Left kidney (tissue), 2 donors: ENCODE measurements around the gene GABBR2. TPM values are rescaled to one million over a fixed set of nuclear protein-coding genes. Genes with fewer than 3 reads are reported as not detected.

ENCODE experiments used
- DNase-seq: peaks from one replicate; pipeline ENCODE4 v3.0.0-alpha.2; 2013
- polyA plus RNA-seq: library from polyadenylated mRNA; unstranded; fragments of 120-200 nt; gene quantifications from one replicate; pipeline ENCODE4 v1.2.1, GENCODE V29; 2013; ENCODE audit not compliant: insufficient read length

The GABBR2 gene
- polyA plus RNA-seq, 1 donor = 6.3 TPM

DNA sequence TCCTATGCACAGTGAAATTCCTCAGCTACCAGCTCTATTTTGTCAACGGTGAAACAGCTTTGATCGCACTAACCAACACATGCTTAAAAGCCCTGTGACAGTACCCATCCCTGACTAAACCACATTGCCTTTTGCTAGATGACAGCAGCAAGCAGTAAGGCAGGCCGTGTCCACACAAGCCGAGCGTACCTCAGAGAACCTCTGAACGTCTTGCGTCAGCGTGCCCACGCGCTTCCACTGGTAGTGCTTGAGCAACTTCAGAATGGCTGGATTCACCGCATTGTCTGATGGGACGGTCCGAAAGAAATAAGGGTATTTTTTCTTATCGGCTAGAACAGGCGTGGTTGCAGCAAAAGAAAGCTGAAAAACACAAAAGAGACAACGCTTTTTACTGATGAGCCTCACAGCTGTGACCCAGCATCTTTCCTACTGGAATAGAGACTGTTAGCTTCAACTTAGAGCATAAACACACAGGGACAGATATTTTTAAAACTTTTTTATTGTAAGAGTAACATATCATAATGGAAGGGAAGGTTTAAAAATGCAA lies 167.0 kb downstream of the GABBR2 start:
- no peak for DNase-seq

DNA sequence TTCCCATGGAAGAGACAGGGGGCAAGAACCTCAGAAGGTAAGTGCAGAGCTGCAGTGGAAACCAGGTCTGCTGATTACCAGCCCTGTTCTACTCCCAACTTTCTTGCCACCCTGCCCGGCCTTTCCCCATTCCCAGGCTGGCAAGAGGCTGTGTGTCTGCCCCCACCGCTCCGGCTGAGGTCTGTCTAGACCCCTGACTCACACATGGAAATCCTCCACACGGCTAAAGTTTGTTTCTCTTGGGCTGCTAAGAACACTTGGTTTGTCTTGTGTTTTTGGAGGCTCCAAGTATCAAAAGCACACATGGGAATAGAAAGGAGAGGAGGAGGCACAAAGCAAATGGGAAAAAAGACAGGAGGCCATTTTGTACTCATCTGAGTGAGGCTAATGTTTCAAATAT lies 168.3 kb downstream of the GABBR2 start:
- no peak for DNase-seq

DNA sequence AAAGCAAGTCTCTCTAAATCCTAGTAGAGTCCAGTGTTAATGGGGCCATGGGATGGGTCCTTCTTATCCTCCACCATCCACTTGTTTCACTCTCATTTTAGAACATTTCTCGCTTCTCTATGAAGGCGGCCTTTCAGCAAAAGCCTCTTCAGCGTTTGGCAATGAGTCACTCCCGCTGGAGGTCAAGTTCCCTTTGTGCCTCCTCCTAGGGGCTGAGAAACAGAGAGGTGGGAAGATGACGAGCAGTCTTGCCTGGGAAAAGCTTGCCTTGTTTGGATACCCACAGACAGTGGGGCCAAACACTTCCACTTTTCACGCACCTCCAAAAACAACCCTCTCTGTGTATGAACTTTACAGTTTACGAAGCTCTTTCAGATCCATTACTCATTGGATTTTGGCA lies 168.8 kb downstream of the GABBR2 start:
- DNase-seq = no peak

DNA sequence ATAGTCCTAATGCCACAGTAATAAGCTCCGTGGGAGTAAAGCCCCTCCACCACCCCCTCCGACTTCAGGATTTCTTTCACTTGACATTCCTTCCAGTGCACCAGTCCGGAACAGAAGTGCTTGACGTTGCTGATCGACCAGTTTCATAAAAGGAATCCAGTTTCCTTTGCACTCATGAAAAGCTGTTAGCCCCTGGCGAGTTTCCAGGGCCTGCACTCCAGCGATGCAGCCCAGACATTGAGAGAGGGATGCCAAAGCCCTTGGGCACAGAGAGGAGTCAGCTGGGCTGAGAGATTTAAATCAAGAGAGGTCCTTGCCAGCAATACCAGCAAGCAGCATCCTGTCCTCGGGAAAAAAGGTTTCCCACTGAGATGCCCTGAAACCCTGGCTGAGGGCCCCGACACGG lies 170.1 kb downstream of the GABBR2 start:
- DNase-seq = peak; percentile 3

DNA sequence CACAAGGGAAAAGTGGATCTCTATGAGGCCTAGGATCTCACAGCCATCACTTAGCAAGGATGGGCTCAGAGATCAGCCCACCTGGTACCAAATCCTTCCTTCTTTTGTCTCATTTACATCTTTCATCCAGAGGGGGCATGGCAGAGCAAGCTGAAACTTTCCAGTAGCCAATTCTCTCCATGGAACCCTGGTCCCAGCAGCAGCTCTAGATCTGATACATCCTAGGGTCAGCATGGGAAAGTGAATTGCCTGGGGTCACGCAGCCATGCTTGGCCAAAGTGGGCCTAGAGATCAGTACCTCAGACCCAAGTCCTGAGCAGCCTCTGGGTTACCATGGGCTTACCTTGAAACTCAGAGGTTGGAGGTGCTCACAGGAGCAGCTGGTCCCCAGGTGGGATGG lies 170.5 kb downstream of the GABBR2 start:
- no peak for DNase-seq

DNA sequence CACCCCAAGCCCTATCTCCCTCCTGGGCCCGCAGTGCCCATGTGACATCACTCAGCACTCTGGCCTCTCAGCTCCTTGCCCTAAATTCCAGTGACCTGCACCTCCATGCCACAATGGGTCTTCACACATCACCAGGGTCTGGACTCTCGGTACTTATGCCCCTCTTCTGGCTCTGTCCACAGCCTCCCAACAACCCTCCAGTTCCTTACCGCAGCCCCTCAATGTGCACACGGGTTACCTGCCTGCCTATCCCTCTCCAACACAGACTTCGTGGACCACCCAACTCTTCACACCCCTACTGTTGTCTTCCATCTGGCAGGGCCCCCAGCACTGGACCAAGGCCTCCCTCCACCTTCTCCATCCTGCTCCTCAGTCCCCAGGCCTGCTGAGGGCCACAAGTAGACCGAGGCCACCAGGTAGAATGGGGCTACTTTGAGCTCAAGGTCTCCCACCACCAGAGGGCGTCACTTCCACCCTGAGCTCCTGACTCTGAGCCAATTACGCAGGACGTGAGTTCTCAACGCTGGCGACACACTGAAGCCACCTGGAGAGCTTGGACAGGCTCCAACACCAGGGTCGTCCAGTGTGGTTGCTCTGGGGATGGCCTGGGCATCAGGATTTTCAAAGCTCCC lies 172.1 kb downstream of the GABBR2 start:
- DNase-seq = no peak

DNA sequence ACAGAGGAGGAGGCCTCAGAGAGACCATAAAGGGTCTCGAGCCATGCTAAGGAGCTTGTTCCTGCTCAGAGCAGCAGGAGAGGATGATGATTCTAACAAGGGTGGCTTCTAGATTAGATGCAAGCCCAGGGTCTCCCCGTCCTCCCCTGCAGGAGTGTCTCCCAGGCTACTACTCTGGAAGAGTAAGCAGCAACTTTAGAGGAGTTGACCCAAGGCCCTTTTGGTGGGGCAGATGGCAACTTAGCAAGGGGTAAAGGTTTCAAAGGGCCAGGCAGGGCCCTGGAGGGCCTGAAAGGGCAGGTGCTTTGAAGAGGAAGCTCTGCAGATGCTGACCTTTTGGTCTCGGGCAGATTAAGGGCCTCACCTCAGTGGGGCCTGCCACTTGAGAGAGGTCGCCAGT lies 174.9 kb downstream of the GABBR2 start:
- DNase-seq = no peak

DNA sequence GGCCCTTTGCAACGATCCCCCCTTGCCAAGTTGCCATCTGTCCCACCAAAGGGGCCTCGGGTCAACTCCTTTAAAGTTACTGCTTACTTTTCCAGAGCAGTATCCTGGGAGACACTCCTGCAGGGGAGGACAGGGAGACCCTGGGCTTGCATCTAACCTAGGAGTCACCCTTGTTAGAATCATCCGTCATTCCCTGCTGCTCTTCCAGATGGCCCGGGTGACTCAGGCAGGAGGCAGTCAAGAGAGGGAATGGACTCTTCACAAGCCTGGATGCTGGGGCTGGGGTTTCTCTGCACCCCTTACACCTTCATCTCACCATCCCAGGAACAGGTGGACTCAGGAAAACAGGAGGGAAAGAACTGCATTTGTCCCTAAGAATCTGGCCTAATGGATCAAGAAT lies 175.6 kb downstream of the GABBR2 start:
- no peak for DNase-seq

DNA sequence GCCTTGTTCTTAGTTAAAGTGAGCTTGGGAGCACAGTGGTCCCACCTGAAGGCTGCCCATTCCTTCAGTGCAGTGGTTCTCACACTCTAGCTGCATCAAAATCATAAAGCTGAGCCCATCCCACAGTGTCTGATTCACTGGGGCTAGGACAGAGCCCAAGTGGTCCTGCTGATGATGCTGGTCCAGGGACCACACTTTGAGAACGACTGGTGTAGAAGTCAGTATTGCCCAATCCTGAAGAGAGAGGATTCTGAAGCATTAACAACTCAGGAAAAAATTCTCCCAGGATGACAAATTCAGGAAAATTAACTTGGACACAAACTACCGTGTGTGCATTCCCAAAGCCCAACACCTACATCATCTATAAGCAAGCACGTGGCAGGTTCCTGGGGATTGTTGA lies 176.2 kb downstream of the GABBR2 start:
- no peak for DNase-seq

DNA sequence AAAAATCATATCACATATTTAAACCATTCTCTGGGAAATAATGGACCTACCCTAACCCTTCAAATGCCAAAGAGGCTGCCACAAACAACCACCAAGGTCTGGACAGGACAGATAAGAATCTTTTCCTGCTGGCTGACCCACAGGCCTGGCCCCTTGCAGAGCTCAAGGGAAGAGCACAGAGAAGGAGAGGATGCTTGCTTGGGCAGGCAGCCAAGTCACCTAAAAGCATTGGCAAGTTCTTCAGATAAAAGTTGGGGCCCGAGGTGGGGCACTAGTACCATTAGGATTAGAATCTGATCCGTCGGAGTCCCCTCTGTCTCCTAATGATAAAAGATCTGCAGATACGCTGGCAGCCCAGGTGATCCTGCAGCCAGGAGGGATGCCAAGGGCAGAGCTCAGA lies 176.6 kb downstream of the GABBR2 start:
- no peak for DNase-seq

DNA sequence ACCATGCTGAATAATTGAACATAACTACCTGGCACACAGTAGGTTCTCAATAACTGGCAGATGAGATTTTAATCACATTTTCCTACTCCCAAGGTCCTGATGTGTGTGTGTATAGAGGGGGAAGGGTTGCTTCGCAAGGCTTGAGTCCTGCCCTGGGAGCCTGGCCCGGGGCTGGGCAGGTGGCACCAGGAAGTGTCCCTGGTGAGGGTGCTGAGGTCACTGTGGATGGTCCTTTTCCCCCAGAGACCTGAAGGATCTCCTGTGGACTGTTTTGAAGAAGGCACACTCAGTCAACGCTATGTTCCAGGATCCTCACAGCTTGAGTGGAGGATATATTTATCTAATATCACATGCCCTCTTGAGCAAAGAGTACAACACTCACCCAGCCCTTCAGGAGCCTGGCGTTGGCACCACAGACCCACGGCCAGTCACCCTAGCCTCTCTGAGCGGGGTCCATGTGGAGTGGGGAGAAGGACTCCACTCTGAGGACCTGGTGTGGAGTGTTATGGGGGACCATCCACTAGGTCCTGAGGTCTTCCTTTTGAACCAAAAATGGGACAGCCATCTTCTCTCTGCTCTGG lies 177.8 kb downstream of the GABBR2 start:
- DNase-seq = no peak

DNA sequence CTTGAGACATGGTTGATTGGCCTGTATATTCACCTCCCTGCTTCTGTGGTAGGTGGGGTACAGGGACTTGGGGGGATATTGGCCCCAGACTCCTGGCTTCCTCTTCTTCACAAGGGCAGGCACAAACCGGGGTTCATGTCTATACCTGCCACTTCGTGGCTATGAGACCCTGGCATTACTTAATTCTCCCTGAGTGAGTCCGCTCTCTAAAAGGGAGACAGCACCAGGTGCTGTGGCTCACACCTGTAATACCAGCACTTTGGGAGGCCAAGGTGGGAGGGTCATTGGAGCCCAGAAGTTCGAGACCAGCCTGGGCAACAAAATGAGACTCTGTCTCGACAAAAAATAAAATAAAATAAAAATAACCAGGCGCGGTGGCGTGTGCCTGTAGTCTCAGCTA lies 178.5 kb downstream of the GABBR2 start:
- no peak for DNase-seq

DNA sequence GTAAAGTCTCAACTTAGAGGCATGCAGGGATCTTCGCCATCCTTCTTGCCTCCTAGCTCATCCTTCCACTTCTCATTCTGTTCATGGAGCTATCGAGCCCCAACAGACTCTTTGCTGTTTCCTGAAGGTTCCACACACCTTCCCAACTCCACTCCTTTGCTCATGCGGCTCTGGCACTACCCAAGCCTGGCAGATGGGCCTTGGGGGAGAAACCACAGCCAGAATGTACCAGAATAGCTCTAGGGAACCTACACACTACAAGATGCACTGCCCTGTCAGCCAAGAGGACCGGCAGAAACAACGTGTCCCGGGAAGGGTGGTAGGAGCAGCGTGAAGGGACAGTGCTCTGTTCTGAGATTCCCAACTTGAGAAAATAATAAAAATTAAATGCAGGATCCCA lies 178.9 kb downstream of the GABBR2 start:
- no peak for DNase-seq

DNA sequence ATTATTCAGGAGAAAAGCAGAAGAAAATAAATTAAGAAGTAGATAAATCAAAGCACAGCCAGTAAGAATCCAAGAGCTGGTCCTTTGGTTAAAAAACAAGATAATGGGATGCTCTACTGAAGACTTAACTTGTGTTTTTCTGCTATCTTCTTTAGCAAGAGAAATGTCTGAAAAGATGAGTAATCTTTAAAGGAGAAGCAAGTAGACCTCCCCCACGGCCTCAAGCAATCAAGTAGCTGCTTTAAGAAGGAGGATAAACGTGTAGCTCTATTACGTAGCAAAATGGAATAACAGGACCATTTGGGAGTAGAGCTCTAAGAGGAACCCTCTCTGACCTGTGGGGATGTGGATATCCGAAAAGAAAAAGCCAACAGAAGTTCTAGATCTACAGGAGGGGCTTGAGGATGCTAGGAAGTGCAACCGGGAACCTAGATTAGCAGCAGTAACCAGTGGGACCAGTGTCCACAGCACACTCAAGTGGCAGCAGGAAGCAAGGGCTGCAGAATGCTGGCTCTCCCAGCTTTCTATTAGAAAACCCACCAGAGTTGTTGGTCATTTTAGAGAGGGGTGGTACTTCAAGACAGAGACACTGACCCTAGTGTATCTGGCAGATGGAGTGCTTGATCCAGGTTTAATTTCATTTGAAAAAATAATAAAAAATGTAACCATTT lies 185.4 kb downstream of the GABBR2 start:
- no peak for DNase-seq

DNA sequence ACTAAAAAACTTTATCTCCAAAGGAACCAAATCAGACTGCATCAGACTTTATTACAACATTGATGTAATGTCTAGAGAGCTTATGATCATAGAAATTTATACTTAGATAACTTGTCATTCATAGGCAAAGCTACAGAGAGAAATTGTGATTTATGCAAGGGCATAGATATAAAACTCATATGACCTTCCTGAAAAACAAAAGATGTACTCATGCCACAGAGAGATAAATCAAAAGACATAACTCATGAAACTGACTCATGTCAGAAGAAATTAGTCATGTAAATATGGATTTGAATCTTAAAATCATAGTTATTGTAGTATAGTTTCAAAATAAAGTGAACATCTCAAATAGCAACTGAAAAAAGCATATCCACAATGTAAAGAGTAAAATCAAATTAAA lies 186.2 kb downstream of the GABBR2 start:
- DNase-seq = no peak

DNA sequence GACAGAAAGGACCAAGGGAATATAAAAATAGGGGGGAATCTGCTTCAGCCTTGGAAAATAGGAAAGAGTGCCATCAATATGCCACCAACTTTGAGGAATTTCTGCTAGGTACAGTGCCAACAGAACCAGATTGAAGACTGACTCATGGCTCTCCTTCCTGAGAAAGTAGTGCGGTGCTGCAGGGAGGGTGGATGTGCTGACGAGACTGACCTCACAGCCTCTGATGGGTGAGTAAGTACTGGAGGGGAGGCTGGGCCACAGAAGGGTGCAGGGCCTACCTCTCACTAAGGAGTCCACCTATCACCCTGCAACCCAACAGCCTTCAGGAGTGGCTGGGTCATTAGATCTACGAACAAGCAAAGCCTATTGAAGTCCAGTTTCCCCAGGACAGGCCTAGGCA lies 187.6 kb downstream of the GABBR2 start:
- DNase-seq = no peak

DNA sequence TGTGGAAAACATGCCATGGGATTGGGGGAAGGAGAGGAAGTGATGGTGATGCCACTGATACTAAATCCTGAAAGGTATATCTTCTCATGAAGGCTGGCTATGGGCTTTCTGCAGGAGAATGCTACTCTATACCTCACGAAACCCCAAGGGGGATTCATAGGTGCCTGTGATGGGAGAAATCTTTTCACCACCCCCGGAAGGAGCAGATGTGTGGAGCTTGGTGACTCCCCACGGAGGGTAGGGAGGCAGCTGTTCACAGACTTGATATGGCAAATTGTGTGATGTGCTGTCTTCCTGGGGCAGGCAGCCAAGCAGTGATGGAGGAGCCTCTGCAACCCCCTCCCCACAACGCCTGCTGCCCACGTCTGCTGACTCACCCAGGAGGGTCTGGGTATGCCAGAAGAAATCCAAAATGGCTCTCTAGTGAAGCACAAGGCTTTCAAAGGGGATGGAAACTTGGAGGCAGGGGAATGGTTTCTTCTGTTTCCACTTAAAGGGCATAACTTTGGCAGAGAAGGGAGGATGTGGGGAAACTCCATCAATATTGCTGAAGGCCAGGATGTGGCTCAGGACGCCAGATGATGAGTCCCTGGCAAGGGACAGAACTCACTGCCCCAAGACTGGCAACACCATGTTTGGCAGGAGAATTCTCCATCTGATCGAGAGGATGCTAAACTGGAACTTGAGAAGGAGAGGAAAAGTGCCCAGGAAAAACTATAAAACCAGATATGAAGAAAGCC lies 188.3 kb downstream of the GABBR2 start:
- no peak for DNase-seq

DNA sequence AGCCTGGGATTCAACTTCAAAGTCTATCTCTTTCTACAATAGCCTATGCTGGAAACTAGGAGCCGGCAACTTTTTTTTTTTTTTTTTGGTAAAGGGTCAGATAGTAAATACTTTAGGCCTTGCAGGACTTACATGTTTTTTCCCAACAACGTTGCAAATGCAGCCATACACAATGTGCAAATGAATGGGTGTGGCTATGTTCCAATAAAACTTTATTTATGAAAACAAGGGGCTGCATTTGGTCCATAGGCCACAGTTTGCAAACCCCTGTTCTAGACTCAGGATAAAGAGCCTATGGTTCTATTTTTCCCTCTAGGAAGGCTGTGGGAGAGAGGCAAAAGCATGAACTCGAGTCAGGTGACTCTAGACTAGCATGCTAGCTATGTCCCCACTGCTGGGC lies 189.1 kb downstream of the GABBR2 start:
- no peak for DNase-seq

DNA sequence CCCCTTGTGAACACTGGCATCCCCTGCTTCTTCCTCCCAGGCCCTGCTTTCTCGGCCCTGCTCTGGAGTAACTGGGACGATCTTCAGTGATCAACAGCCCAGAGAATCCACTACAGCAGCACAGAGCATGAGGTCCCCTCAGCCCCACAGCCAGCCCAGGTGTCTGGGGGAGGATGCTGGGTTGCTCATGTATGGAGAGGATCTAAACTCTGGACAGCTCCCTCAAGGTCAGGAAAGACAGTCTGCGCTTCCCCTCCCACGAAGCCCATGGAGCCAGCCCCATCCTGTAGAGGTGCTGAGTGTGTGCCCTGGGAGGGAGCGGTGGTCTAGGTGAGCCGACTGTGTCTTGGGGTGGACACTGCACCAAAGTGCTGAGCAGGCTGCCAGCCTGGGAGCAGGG lies 190.2 kb downstream of the GABBR2 start:
- DNase-seq = no peak

DNA sequence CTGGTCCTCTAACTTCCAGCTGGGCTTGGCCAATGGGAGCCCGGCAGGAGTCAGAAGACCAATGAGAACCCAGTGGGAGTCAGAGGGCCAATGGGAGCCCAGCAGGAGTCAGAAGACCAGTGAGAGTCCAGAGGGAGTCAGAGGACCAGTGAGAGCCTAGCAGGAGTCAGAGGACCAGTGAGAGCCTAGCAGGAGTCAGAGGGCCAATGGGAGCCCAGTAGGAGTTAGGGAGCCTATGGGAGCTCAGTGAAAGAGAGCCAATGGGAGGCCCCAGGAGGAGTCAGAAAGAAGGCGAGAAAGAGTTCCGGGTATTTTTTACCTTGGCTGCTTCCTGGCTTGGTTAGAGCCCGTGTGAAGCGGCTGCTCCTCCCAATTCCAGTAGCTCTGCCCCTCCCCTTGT lies 191.0 kb downstream of the GABBR2 start:
- no peak for DNase-seq

DNA sequence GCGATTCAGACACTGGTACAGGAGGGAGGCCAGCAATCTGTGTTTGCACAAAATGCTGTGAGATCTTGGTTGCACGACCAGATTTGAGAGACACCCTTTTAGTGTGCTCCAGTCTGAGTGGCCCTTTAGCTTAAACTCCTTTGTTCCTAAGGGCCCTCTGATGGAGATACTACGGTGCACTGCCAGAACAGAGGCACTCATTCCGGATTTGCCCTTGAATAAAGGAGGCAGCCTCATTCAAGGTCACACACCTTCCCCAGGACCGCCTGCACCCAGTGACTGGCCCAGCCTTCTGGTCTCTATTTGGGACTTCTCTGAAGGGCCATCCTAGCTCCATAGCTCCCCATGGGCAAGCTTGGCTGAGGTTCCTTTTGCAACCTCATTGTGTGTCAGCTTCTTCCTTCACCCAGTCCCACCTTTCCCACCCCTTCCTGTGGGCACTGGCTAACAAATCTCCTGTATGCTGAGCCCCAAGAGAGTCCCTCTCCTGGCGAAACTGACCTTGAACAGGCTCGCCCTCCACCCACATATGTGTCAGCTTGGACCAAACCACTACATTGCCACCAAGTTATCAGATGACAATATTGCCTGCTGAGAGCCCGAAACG lies 191.7 kb downstream of the GABBR2 start:
- DNase-seq = no peak

DNA sequence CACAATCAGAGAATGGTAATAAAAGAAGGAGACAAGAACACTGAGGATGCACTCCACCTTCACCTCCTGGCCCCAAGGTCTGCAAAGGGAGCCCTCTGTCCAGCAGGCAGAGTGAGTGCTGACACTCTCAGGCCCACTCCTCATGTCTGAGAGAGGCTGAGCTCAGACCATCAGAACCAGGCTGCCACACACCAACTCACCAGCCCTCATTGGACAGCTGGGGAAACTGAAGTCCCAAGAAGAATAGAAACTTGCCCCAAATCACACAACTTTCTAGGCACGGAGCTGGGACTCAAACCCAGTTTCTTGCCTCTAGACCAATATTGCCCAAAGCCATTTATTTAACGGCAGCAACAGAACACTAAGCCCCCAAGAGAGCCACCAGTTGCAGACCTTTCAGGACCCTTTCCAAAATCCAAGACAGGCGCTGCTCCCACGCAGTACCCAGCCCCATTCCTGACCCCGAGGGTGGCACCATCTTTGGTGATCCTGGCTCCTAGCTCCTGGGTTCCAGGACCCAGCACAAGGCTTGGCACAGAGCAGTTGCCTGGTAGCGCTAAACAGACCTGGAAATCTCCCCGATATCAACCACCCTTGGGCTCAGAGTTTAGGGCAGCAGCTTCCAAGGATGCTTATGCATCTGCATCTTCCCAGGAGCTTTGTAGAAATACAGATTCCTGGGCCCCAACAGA lies 192.4 kb downstream of the GABBR2 start:
- DNase-seq = no peak
